ENCODE data around the gene PRSS57.
"Not testable (repeated sequence)": the region's sequence is repeated elsewhere in the genome, so short reads cannot be mapped to it uniquely, and the experiment has no call there.

The PRSS57 gene

GRCh38 chr19:695352-695949 lies at the start of gene PRSS57:
PRSS57 (minus strand) TSS chr19:695452; CDS start chr19:695430, 22 bp downstream.
- TF ChIP-seq ZFX (IDR thresholded peaks at IDR 0.05) (no peak), CTCF (conservative IDR thresholded peaks at IDR 0.05) (no peak)
- H3K27ac ChIP-seq, result no peak within 1 kb of the TSS

GRCh38 chr19:743168-743687 lies 48.0 kb upstream of the PRSS57 start:
- TF ChIP-seq ZFX (IDR thresholded peaks at IDR 0.05), result no peak
- TF ChIP-seq CTCF (conservative IDR thresholded peaks at IDR 0.05), result no peak
- H3K27ac ChIP-seq, result no peak overlapping the region

GRCh38 chr19:742540-743075 lies 47.4 kb upstream of the PRSS57 start:
- TF ChIP-seq ZFX (IDR thresholded peaks at IDR 0.05), result no peak
- no peak for TF ChIP-seq CTCF (conservative IDR thresholded peaks at IDR 0.05)
- H3K27ac ChIP-seq, result no peak overlapping the region

GRCh38 chr19:741506-742131 lies 46.4 kb upstream of the PRSS57 start:
- no peak overlapping the region for H3K27ac ChIP-seq
- TF ChIP-seq CTCF (conservative IDR thresholded peaks at IDR 0.05) (no peak), ZFX (IDR thresholded peaks at IDR 0.05) (no peak)

GRCh38 chr19:740816-741505 lies 45.7 kb upstream of the PRSS57 start:
- not testable (repeated sequence) for H3K27ac ChIP-seq

GRCh38 chr19:739998-740715 lies 44.9 kb upstream of the PRSS57 start:
- H3K27ac ChIP-seq, result no peak overlapping the region
- TF ChIP-seq ZFX (IDR thresholded peaks at IDR 0.05) (no peak), CTCF (conservative IDR thresholded peaks at IDR 0.05) (no peak)

- TF ChIP-seq ZFX (IDR thresholded peaks at IDR 0.05) (no peak; the same call in 1 of the 2 replicates), CTCF (conservative IDR thresholded peaks at IDR 0.05) (no peak)
- H3K27ac ChIP-seq, result no peak overlapping the region
Observed at GRCh38 chr19:738509-739128, 43.4 kb upstream of the PRSS57 start.

All from C4-2B (cell line).